Activated naive CD4-positive, alpha-beta T cell treated with anti-CD3 and anti-CD28 coated beads, Interleukin-2, amount 50 U/mL, for 72 hours (primary cell): ENCODE data around the gene SLC25A1. TPM values are rescaled to one million over a fixed set of nuclear protein-coding genes. Genes with fewer than 3 reads are reported as not detected.

Source experiments
- ATAC-seq, 2 donors: fragments of 150-1000 bp; cut with Tn5 transposase; 2 replicates each; pipeline ENCODE4 v1.10.0; 2021; ENCODE audit warnings: mild to moderate bottlenecking in 2 of 2, moderate library complexity in 2 of 2
- DNase-seq, 2 donors: peaks; one replicate each; pipeline ENCODE4 v3.0.0; 2021 to 2022; ENCODE audit warnings: low spot score in 2 of 2
- H3K27ac Mint-ChIP-seq, 2 donors: one replicate each; pipeline ENCODE4 v1.8.0; 2022; ENCODE audit warnings: mild to moderate bottlenecking in 2 of 2, mixed read lengths in 2 of 2
- H3K36me3 Mint-ChIP-seq, 2 donors: one replicate each; pipeline ENCODE4 v1.8.0; 2022; ENCODE audit warnings: mixed read lengths in 2 of 2
- H3K9me3 Mint-ChIP-seq, 2 donors: one replicate each; pipeline ENCODE4 v1.8.0; 2022; ENCODE audit warnings: mixed read lengths in 2 of 2
- total RNA-seq, 2 donors: library from RNA; stranded (reverse); gene quantifications; one replicate each; pipeline ENCODE4 v1.2.3, GENCODE V29; 2022

The SLC25A1 gene
- total RNA-seq, result 10 to 100 TPM; 59.1 to 61.3 TPM

DNA sequence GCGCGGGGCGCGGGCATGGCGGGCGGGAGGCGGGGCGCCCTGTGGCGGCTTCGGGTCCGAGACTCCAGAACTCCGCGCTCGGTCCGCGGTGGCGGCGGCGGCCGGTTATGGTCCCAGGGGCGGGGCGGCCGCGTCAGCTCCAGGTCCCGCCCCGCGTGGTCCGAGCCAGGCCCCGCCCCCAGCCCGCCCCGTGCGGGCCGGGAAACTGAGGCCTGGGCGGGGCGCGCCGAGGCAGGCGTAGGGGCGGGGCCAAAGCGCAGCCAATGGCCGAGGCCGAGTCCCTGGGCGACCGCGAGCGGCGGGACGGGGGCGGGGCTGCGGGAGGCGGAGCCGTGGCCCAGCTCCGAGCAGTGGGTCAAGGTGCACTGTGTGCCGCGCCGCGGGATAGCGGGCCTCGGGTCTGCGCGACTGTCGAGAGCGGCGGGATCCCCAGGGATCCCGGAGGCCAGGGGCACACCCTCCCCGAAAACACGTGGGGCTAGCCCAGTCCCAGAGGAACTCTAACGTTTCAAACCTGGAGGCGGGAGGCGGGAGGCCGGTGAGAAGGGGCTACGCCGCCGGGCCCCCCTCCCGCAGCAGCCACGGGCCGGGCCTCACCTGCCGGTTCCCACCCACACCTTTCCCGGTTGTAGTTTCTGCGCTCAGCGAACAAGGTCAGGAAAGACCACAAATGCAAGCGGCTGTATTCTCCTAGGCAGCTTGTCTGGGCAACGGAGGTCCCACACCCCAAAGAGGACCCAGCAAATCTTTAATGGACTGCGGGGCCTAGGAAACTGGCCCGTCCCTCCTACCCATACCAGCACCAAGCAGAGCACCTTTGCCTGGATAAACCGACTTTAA lies at the start of gene SLC25A1:
SLC25A1 (minus strand) TSS at position 80 of the 840 bp plus-strand sequence; CDS start at position 17, 63 bp downstream.
- Mint-ChIP-seq H3K9me3 (no peaks in the 10 kb centered on the region), H3K27ac (peak within 1 kb of the TSS; percentile 72 to 82), H3K36me3 (no peaks in the 10 kb centered on the region)
- DNase-seq (peak; percentile 94 to 95), ATAC-seq (peak; percentile 80 to 87)

DNA sequence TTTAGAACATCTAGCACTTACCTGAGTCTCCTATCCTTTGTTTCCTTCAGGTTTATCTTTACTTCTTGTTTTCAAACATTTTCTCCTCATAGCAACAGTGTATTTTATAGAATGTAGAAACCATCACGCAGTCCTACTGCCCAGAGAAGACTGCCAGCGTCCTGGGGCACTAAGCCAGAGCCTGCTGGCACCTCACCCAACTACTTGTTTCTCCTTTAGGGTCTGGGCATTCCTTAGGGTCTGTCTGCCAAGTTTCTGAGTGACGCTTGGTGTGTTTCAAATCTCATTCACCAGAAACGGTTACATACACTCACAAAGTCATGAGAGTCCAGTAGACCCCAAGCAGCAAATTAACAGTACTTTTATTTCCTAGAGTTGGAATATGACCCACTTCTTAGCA lies 49.6 kb upstream of the SLC25A1 start:
- Mint-ChIP-seq H3K36me3 (no peaks in the 10 kb centered on the region), H3K9me3 (no peaks in the 10 kb centered on the region), H3K27ac (no peak overlapping the region)
- ATAC-seq (no peak), DNase-seq (no peak)

DNA sequence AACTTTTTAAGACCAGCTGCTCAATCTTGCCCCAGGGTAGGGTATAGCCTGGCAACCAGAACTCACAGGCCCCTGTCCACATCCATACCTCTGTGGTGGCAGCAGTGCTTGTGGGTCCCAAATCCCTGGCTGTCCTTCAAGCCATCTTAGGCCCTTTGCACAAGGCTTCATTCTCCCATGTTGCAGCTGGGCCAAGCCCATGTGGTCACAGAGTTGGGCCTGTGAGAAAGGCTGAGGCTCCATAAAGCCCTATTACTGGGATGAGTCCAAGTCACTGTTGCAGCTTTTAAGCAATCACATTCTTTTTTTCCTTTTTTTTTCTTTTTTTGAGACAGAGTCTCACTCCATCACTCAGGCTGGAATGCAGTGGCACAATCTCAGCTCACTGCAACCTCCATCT lies 47.9 kb upstream of the SLC25A1 start:
- no peaks in the 10 kb centered on the region for H3K36me3 Mint-ChIP-seq
- ATAC-seq (no peak), DNase-seq (no peak)
- no peak overlapping the region for H3K27ac Mint-ChIP-seq
- no peaks in the 10 kb centered on the region for H3K9me3 Mint-ChIP-seq

DNA sequence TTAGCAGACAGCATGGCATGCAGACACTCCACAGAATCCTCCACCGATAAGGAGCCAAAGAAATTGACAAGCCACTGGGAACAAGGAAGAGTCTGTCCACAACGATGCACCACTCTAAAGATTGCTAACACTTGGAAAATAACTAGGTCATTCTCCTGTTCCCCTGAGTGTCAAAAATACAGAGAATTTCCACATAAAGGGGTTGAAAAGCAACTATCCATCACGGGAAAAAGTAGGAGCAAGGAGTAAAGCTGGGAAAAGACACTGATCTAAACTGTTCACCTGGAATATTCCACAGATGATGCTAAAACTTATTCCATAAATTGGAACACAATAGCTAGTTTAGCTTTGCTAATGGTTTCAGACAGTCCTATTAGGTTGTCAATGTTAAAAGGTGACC lies 47.0 kb upstream of the SLC25A1 start:
- no peak overlapping the region for H3K27ac Mint-ChIP-seq
- DNase-seq (no peak), ATAC-seq (no peak)
- H3K9me3 Mint-ChIP-seq, result no peaks in the 10 kb centered on the region
- no peaks in the 10 kb centered on the region for H3K36me3 Mint-ChIP-seq

DNA sequence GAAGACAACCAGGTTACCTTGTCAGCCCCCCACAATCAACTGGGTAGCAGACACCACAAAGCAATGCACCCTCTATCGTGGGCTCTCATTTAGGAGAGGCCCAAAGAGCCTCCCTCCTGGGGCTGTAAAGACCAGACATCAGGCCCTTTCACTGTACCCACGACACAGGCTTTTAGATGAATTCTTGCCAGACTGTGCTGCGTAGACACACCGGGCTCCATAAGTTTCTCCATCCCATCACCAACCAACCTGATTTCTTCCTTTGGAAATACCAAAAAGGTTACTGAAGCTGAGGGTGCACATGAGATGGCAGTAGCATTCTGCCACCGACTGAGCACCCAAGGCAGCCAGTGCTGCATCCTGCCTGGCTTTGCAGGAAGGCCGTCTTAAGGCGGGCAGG lies 46.4 kb upstream of the SLC25A1 start:
- H3K9me3 Mint-ChIP-seq, result no peaks in the 10 kb centered on the region
- no peaks in the 10 kb centered on the region for H3K36me3 Mint-ChIP-seq
- H3K27ac Mint-ChIP-seq, result no peak overlapping the region
- ATAC-seq (no peak), DNase-seq (no peak)

DNA sequence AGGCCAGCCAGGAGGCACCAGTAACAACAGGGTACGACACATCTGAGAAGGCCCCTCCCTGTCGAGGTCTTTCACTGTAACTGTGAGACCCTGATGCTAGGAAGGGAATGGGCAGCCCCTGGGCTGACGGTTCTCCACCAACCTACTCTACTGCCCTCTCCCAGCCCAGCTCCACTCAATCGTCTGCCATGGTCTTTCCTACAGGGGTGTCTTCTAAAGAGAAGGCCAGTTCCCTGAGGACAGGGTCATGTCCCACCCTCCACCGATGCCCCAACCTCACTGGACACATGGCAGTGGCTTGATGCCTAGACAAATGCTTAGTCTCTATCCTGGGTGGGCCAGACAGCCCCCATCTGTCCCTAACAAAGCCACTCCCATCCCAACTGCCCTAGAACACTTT lies 46.0 kb upstream of the SLC25A1 start:
- H3K27ac Mint-ChIP-seq, result no peak overlapping the region
- no peak for DNase-seq
- H3K36me3 Mint-ChIP-seq, result no peaks in the 10 kb centered on the region
- no peaks in the 10 kb centered on the region for H3K9me3 Mint-ChIP-seq
- ATAC-seq, result no peak

DNA sequence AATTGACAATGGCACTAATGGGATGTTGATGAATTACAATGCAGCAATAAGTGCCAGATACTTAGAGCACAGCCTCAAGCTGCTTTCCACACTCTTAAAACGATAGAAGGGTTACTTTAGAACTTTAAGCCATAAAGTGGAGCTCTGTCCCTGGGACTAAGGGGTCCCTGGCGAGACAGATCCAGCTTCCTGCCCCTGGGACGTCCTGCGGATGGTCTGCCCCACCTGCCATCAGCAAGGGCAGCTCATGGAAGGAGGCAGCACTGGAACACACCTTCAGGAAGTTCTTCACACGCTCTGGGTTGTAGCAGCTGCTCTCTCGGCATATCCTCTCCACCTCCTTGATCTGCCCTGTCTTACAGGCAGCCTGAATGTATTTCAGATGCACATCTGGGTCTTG lies 45.1 kb upstream of the SLC25A1 start:
- DNase-seq, result no peak
- ATAC-seq, result no peak
- Mint-ChIP-seq H3K27ac (no peak overlapping the region), H3K36me3 (no peaks in the 10 kb centered on the region), H3K9me3 (no peaks in the 10 kb centered on the region)

DNA sequence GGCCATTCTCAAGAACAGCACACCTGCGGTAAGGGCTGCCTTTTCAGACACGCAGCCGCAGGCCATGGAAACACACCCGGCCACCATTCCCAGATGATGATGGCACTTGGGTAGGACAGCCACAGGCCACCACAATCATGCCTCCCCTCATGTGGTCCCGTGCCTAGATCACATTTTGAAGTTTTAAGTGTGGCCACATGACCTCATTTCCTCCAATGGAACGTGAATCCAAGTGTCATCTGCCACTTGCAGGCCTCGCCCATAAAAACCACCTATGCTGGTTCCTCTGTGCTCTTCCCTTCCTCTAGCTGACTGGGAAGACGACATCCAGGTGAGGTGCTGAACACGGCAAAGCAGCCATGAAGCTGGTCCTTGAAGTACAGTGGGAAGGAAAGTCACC lies 44.6 kb upstream of the SLC25A1 start:
- H3K9me3 Mint-ChIP-seq, result no peaks in the 10 kb centered on the region
- ATAC-seq (no peak), DNase-seq (no peak)
- no peaks in the 10 kb centered on the region for H3K36me3 Mint-ChIP-seq
- H3K27ac Mint-ChIP-seq, result no peak overlapping the region

DNA sequence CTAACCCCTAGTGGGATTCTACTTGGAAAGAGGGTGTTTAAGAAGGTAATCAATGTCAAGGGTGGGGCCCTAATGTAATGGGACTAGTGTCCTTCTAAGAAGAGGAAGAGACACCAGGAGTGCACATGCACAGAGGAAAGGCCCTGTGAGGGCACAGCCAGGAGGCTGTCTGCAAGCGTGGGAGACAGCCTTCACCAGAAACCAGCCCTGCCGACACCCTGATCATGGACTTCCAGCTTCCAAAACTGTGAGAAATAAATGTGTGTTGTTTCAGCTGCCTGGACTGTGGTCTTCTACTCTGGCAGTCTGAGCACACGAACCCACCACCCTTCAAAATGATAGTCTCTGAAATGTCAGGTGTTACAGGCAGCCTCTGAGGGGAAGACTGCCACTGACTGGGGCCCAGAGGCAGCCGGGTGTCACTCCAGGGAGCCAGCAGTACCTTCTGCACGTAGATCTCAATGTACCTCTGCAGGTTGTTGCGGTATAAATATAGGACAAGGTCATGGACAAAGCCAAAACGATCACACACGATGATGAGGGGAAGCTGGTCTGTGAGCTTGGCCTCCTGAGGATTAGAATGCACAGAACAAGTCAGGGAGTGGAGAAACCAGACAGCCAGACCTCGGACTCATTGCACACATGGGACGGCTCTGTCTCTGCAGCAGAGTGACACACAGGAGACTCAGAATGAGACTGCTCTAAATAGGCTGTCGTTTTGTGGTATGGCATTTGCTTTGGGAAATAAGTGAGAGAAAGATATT lies 43.9 kb upstream of the SLC25A1 start:
- Mint-ChIP-seq H3K9me3 (no peaks in the 10 kb centered on the region), H3K36me3 (no peaks in the 10 kb centered on the region), H3K27ac (no peak overlapping the region)
- DNase-seq, result no peak
- no peak for ATAC-seq

DNA sequence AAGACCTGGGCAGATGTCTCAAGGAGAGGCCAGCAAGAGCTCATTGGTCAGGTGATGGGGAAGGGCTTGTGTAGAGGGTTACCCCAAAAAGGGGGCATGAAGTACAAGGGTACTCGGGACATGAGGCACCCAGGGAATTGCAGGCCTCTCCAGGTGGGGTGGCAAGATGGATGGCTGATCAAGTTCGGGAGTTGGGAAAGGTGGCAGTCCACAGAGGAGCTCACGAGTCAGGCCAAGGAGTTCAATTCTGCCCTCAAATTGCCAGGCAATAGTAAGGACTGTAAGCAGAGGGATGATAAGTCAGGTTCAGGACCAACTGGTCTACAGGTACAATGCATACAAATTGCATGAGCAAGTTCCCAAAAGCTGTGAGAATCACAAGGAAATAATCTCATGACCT lies 42.3 kb upstream of the SLC25A1 start:
- no peak overlapping the region for H3K27ac Mint-ChIP-seq
- no peaks in the 10 kb centered on the region for H3K9me3 Mint-ChIP-seq

DNA sequence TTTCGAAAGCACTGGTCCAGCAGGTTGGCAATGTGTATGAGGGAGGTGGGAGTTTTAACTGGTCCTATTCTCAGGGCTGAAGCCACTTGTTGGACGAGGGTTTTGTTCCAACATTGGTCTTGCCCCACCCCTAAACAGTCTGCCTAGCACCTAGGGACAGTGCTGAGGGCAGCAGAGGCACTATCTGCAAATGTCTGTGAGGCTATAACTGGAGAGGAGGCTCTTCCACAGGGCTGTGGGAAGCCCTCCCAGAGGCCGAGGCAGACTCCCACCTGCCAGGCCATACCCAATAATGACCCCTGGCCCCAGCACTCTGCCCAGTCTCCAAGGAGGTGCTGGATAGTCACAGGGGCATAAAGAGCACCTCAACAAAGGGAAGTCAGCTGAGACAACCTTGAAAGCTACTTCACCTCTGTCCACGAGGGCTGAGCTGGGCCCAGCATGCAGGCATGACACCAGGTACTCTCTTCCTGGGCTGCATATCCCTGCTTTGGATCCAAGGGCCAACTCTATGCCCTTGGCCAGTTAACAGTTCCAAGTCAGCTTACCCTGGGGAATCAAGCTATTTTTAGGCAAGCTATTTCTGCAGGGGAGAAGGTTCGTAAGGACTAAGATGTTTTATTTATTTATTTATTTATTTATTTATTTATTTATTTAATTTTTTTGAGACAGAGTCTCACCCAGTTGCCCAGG lies 40.2 kb upstream of the SLC25A1 start:
- Mint-ChIP-seq H3K36me3 (no peaks in the 10 kb centered on the region), H3K27ac (no peak overlapping the region), H3K9me3 (no peaks in the 10 kb centered on the region)
- ATAC-seq, result no peak
- DNase-seq, result no peak

More for the DNA sequence above, 42.3 kb upstream of the SLC25A1 start:
- DNase-seq (no peak), ATAC-seq (no peak)
- H3K36me3 Mint-ChIP-seq, result no peaks in the 10 kb centered on the region

DNA sequence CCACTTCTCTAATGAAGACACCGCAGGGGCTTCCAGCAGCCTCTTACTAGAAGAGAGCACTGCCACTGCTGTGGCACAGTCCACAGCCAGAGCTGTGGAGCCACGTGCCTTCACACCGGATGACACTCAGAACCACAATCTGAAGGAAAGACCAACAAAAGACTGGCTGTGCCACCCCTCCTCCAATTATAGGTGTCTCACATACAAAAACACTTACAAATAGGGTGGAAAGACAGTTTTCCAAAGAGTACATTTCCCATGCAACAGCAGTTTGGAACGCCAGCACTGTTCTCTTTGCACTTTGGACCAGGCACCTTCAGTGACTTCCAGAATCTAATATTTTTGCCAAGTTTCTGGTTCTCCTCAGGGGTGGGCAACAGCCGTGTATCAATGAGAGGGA lies 38.0 kb upstream of the SLC25A1 start:
- H3K27ac Mint-ChIP-seq, result no peak overlapping the region
- no peaks in the 10 kb centered on the region for H3K9me3 Mint-ChIP-seq
- H3K36me3 Mint-ChIP-seq, result no peaks in the 10 kb centered on the region
- ATAC-seq (no peak), DNase-seq (no peak)

DNA sequence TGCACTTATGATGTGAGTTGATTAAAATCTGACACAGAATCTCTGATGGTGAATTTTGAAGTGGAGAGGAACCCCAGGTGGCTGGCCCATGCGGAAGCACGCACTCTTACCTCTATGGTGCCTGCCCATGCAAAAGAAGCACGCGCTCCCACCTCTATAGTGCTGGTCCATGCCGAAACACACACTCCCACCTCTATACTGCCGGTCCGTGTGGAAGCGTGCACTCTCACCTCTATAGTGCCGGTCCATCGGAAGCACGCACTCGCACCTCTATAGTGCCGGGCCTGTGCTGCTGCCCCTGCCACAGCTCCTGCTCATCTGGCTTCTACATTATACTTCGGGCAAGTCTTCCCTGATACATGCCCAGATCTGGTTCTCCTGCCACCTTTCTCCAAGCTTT lies 36.8 kb upstream of the SLC25A1 start:
- H3K9me3 Mint-ChIP-seq, result no peaks in the 10 kb centered on the region
- no peak for ATAC-seq
- no peak for DNase-seq
- H3K27ac Mint-ChIP-seq, result no peak overlapping the region
- H3K36me3 Mint-ChIP-seq, result no peaks in the 10 kb centered on the region

DNA sequence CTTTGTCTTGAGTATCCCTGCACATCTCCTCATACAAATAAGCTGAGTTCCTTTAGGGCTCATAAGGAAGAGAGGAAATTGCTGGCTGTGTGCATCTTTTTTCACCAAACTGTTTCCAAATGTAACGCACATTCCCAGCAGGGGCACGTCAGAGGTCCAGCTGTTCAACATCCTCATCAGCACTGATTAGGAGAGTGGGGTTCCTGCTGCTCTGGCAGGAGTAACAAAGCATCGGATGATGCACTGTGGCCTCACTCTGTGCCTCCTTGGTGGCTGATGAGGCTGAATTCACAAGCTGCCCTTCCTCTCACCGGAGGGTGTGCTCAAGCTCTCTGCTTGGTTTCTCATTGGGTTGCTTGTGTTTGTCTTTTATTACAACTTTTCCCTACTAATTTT lies 35.5 kb upstream of the SLC25A1 start:
- H3K9me3 Mint-ChIP-seq, result no peaks in the 10 kb centered on the region
- ATAC-seq (no peak), DNase-seq (no peak)
- no peaks in the 10 kb centered on the region for H3K36me3 Mint-ChIP-seq
- no peak overlapping the region for H3K27ac Mint-ChIP-seq

DNA sequence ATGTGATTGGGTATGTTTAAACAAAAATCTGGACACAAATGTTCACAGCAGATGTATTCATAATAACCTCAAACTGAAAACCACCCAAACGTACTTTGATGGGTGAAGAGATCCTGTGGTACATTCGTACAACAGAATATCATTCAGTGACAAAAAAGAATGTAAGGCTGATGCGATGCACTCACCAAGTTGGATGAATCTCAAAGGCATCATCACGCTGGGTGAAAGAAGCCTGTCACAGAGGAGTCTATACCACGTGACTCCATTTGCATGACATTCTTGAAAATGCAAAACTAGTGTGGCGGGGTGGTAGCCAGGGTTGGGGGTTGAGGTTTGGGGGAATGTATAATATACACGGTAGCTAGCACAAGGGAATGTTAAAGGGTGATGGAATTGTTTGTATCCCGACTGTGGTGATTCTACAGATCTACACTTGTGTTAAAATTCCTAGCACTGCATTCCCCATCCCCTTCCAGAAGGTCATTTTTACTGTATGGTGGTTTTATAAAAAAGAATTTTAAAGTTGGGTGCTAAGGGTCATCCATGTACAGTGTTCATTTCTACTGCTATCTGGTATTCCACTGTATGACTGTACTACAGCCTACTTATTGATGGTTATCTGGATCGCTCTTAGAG lies 35.0 kb upstream of the SLC25A1 start:
- Mint-ChIP-seq H3K27ac (no peak overlapping the region), H3K36me3 (no peaks in the 10 kb centered on the region), H3K9me3 (no peaks in the 10 kb centered on the region)
- DNase-seq (no peak), ATAC-seq (no peak)

DNA sequence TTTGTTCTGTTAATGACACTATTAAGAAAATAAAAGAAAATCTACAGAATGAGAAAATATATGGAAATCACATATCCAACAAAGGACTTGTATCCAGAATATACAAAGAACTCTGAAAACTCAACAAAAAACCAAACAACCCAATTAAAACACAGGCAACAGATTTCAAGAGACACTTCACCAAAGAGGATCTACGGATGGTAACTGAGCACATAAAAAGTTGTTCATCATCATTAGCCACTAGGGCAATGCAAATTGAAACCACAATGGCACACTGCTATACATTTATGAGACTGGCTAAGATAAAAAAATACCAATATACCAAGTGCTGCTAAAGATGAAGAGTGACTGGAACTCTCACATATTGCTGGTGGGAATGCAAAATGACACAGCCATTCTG lies 34.5 kb upstream of the SLC25A1 start:
- no peaks in the 10 kb centered on the region for H3K9me3 Mint-ChIP-seq
- H3K27ac Mint-ChIP-seq, result no peak overlapping the region
- no peak for DNase-seq
- no peak for ATAC-seq
- no peaks in the 10 kb centered on the region for H3K36me3 Mint-ChIP-seq

DNA sequence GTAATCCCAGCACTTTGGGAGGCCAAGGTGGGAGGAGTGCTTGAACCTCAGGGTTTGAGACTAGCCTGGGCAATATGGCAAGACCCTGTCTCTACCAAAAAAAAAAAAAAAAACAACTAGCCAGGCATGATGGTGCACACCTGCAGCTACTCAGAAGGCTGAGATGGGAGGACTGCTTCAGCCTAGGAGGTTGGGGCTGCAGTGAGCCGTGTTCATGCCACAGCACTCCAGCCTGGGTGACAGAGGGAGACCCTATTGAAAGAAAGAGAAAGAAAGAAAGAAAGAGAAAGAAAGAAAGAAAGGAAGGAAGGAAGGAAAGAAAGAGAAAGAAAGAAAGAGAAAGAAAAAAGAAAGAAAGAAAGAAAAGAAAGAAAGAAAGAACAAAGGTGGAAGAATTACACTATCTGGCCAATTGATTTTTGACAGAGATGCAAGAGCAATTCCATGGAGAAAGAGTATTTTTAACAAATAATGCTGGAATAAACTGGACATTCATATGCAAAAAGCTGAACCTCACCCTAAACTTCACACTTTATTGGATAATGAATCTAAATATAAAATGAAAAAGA lies 33.9 kb upstream of the SLC25A1 start:
- H3K27ac Mint-ChIP-seq, result no peak overlapping the region
- no peaks in the 10 kb centered on the region for H3K36me3 Mint-ChIP-seq
- no peak for ATAC-seq
- H3K9me3 Mint-ChIP-seq, result no peaks in the 10 kb centered on the region
- DNase-seq, result no peak
